Activated CD8-positive, alpha-beta memory T cell treated with anti-CD3 and anti-CD28 coated beads for 36 hours (primary cell): ENCODE results near the gene ATOX1. TPM values are rescaled to one million over a fixed set of nuclear protein-coding genes. Genes with fewer than 3 reads are reported as not detected.

Experiments
- CTCF ChIA-PET: fragments of 350-600 bp; sonication (Branson Sonifier 250); formaldehyde crosslinking; loops from one replicate; lab custom pipeline; 2021; ENCODE audit warnings: antibody characterized with exemption; lab: Charles Lee
- POLR2A ChIA-PET: fragments of 350-600 bp; sonication (Branson Sonifier 250); formaldehyde crosslinking; loops from one replicate; lab custom pipeline; 2021; ENCODE audit warnings: antibody characterized with exemption; lab: Charles Lee
- total RNA-seq, 2 experiments: library from RNA; stranded (reverse); gene quantifications; one replicate each; pipeline ENCODE4 v1.2.3, GENCODE V29; 2021

ATOX1 gene
- total RNA-seq, 2 experiments from 2014 or later, result 110 to 111 TPM

GRCh38 chr5:151772029-151772845 lies 13.8 kb upstream of the ATOX1 start:
- POLR2A ChIA-PET, result interaction anchor here (0.6 to 3.1 kb wide), 12 partner anchors 9 to 519 kb away, joined by 3 to 29 read pairs (median 3); partner anchors contain the start of genes ATOX1 and GM2A
- CTCF ChIA-PET, result interaction anchor here (0.8 to 2.0 kb wide), 3 partner anchors 10 to 113 kb away, joined by 3 to 12 read pairs (median 4); partner anchors contain the start of gene ATOX1

- ChIA-PET CTCF (interaction anchor here (0.8 to 2.0 kb wide), 6 partner anchors 10 to 113 kb away, joined by 3 to 12 read pairs (median 6); partner anchors contain the start of gene ATOX1), POLR2A (interaction anchor here (0.6 to 3.1 kb wide), 13 partner anchors 10 to 925 kb away, joined by 3 to 29 read pairs (median 3); partner anchors contain the start of genes ATOX1, GM2A and IRGM)
These were observed 13.0 kb upstream of the ATOX1 start, which contains the start of gene G3BP1 for GRCh38 chr5:151771259-151772028. G3BP1 (plus strand) TSS chr5:151771954; CDS start chr5:151786621, 14,667 bp downstream.

- ChIA-PET POLR2A (interaction anchor here (0.6 to 3.1 kb wide), 13 partner anchors 10 to 924 kb away, joined by 3 to 29 read pairs (median 3); partner anchors contain the start of genes ATOX1, GM2A and IRGM), CTCF (interaction anchor here (1.0 to 2.0 kb wide), 4 partner anchors 13 to 112 kb away, joined by 5 to 12 read pairs (median 8); partner anchors contain the start of gene ATOX1)
These were observed 12.2 kb upstream of the ATOX1 start for GRCh38 chr5:151770383-151771258.

GRCh38 chr5:151766975-151767374 lies 8.5 kb upstream of the ATOX1 start:
- ChIA-PET POLR2A (interaction anchor here (0.6 kb wide), 1 partner anchor 101 kb away, joined by 3 read pairs; no protein-coding TSS in a partner anchor), CTCF (no interaction called here)

- POLR2A ChIA-PET, result no interaction called here
- CTCF ChIA-PET, result interaction anchor here (1.3 kb wide), 1 partner anchor 106 kb away, joined by 3 read pairs; no protein-coding TSS in a partner anchor
These were observed 6.4 kb upstream of the ATOX1 start for GRCh38 chr5:151764801-151765200.

GRCh38 chr5:151758141-151758429 lies 346 bp downstream of the ATOX1 start:
- ChIA-PET CTCF (interaction anchor here (3.1 kb wide), 1 partner anchor 13 kb away, joined by 12 read pairs; the partner anchor contains the start of gene G3BP1), POLR2A (interaction anchor here (1.2 to 2.4 kb wide), 2 partner anchors 11 to 13 kb away, joined by 5 to 29 read pairs; partner anchors contain the start of gene G3BP1)

GRCh38 chr5:151757233-151758140 lies 944 bp downstream of the ATOX1 start:
- POLR2A ChIA-PET, result interaction anchor here (1.4 to 2.4 kb wide), 2 partner anchors 14 kb away, joined by 4 to 29 read pairs; partner anchors contain the start of gene G3BP1
- CTCF ChIA-PET, result interaction anchor here (3.1 kb wide), 1 partner anchor 14 kb away, joined by 12 read pairs; the partner anchor contains the start of gene G3BP1

- CTCF ChIA-PET, result interaction anchor here (1.0 kb wide), 1 partner anchor 15 kb away, joined by 3 read pairs; no protein-coding TSS in a partner anchor
These were observed 3.0 kb downstream of the ATOX1 start for GRCh38 chr5:151755383-151755782.

GRCh38 chr5:151751593-151751992 lies 6.8 kb downstream of the ATOX1 start:
- ChIA-PET POLR2A (interaction anchor here (0.6 to 1.5 kb wide), 3 partner anchors 10 to 21 kb away, joined by 3 to 4 read pairs (median 3); no protein-coding TSS in a partner anchor), CTCF (interaction anchor here (0.7 to 3.3 kb wide), 4 partner anchors 10 to 19 kb away, joined by 3 to 10 read pairs (median 6); no protein-coding TSS in a partner anchor)

More at GRCh38 chr5:151755383-151755782, 3.0 kb downstream of the ATOX1 start:
- POLR2A ChIA-PET, result interaction anchor here (0.8 kb wide), 1 partner anchor 16 kb away, joined by 3 read pairs; the partner anchor contains the start of gene G3BP1

GRCh38 chr5:151751091-151751490 lies 7.3 kb downstream of the ATOX1 start:
- CTCF ChIA-PET, result interaction anchor here (0.7 to 3.3 kb wide), 5 partner anchors 10 to 20 kb away, joined by 3 to 10 read pairs (median 3); no protein-coding TSS in a partner anchor
- POLR2A ChIA-PET, result interaction anchor here (0.6 kb wide), 2 partner anchors 10 to 323 kb away, joined by 3 read pairs; no protein-coding TSS in a partner anchor

GRCh38 chr5:151750121-151750520 lies 8.3 kb downstream of the ATOX1 start:
- ChIA-PET POLR2A (no interaction called here), CTCF (interaction anchor here (0.9 to 3.3 kb wide), 2 partner anchors 20 to 59 kb away, joined by 4 to 9 read pairs; no protein-coding TSS in a partner anchor)

GRCh38 chr5:151745071-151745705 lies 13.2 kb downstream of the ATOX1 start:
- ChIA-PET POLR2A (interaction anchor here (1.4 kb wide), 1 partner anchor 26 kb away, joined by 3 read pairs; the partner anchor contains the start of gene G3BP1), CTCF (interaction anchor here (0.5 to 1.7 kb wide), 2 partner anchors 86 to 278 kb away, joined by 4 read pairs; no protein-coding TSS in a partner anchor)

- CTCF ChIA-PET, result no interaction called here
- POLR2A ChIA-PET, result no interaction called here
These were observed 14.9 kb downstream of the ATOX1 start for GRCh38 chr5:151743530-151743929.

- CTCF ChIA-PET, result interaction anchor here (6.2 kb wide), 1 partner anchor 85 kb away, joined by 38 read pairs; no protein-coding TSS in a partner anchor
- POLR2A ChIA-PET, result no interaction called here
These were observed 15.5 kb downstream of the ATOX1 start for GRCh38 chr5:151742870-151743294.

GRCh38 chr5:151741678-151742423 lies 16.6 kb downstream of the ATOX1 start:
- CTCF ChIA-PET, result interaction anchor here (1.0 to 6.2 kb wide), 4 partner anchors 10 to 84 kb away, joined by 4 to 38 read pairs (median 11); no protein-coding TSS in a partner anchor
- POLR2A ChIA-PET, result no interaction called here
